Sigmoid colon (tissue), 4 donors: ENCODE measurements around the gene LRRC28.

ENCODE experiments used
- CTCF ChIP-seq, 4 experiments: fragments of 450-650 bp in 3 of 4; fragments of 200-600 bp in 1 of 4; IDR thresholded peaks; one replicate each; pipeline ENCODE4 v1.5.1; 2016 to 2019; ENCODE audit warnings: antibody characterized with exemption in 4 of 4, mild to moderate bottlenecking in 3 of 4, moderate library complexity in 2 of 4
- EP300 ChIP-seq, 4 donors: sonication (generic); formaldehyde crosslinking; IDR thresholded peaks; one replicate each; pipeline ENCODE4 v1.6.1; 2017; ENCODE audit warnings: antibody characterized with exemption in 4 of 4

- TF ChIP-seq CTCF (IDR thresholded peaks at IDR 0.05) (no peak), EP300 (IDR thresholded peaks at IDR 0.05) (no peak)
These were observed 97.1 kb downstream of the LRRC28 start for GRCh38 chr15:99348412-99348811.
